Endometrial microvascular endothelial cells (primary cell): Measurements from ENCODE around the gene CAP2. TPM values are rescaled to one million over a fixed set of nuclear protein-coding genes. Genes with fewer than 3 reads are reported as not detected.
"Not testable (repeated sequence)": the region's sequence is repeated elsewhere in the genome, so short reads cannot be mapped to it uniquely, and the experiment has no call there.

ENCODE experiments used
- in situ Hi-C: cut with HindIII; loops from 2 replicates; pipeline ENCODE4 v1.10.0; 2017; ENCODE audit warnings: low sequenced_read_pairs, low pct_unique_long_range_greater_than_20kb; ENCODE audit errors: inconsistent ontology term
- total RNA-seq: library from RNA; depleted of rRNA; stranded (reverse); fragments of >200 nt; gene quantifications from one replicate; pipeline ENCODE4 v1.2.3, GENCODE V29; 2015; ENCODE audit errors: inconsistent ontology term

The CAP2 gene
- total RNA-seq, 1 donor from 2014 or later = 25.9 TPM

DNA sequence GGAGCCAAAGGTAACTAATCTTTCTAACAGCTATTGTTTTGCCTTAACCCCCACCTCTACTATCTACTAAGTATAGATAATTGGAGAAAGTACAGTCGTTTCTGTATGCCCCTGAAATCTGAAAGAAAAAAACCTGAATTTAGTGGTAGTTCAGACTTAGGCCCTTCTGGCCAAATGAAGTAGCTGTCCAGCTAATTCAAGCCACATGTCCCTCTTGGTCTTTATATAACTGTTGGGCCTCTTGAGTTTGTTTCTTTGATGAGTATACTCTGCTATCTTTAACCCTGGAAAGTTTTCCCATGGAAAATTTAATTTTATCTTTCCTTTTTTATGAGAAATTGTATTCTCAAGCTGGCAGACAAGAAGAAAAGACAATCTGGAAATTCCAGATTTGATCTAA is 133.7 kb downstream of the CAP2 start:
- in situ Hi-C loops = no loop called here

DNA sequence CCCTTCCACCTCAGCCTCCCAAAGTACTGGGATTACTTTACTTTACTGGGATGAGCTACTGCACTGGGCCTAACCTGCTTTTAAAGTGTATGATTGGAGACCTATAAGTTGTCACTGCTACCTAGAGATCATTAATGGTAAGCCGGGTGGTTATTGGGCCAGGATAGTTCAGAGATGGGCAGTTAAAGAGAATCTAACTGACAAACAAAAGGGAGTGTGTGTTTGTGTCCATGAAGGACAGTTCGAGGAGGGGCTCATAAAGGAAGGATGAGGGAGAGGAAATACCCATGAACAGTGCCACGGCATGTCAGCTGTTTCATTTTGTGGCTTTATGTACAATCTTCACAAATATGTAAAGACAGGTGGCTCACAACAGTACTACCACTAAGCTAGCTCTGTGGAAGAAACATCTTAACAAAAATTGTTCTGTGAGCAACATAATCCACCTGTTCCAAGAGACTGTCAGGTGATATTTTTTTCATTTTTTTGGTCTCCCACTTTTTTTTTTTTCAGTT is 137.0 kb downstream of the CAP2 start:
- in situ Hi-C loops = no loop called here

DNA sequence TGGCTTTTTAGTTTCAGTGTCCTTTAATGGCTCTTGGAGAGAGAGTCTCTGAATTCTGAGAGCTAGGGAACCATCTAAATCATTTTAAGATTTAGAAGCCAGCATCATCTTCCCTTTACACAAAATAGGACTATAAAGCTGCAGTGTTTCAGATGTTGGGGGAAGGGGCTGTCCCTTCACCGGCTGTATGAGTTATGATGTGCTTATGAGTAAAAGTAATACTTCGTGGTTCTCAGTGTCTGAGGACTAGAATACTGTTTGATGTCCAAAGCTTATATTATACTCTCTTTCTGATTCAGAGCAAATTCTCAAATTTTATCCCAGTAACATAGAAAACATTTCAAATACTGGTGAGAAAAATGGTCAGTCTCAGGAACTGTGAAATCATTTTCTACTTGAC is 143.2 kb downstream of the CAP2 start:
- in situ Hi-C loops = no loop called here

DNA sequence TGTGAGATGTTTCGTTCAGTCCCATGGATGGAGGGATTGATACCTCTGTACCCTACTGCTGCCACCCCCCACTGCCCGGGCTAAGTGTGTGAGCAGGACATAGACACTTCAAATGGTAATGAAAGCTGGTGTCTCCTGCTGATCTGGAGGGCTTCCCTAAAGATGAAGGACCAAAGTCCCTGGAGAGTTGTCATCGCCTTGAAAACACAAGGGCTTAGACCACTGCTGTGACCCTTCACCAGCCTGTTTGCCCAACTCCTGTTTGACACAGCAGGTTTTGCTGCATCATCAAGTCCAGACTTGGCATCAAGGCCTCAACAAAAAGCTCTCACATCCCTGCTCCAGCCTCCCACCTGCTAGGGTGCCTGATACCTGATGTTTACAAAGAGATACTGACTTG is 148.8 kb downstream of the CAP2 start:
- in situ Hi-C loops = no loop called here

DNA sequence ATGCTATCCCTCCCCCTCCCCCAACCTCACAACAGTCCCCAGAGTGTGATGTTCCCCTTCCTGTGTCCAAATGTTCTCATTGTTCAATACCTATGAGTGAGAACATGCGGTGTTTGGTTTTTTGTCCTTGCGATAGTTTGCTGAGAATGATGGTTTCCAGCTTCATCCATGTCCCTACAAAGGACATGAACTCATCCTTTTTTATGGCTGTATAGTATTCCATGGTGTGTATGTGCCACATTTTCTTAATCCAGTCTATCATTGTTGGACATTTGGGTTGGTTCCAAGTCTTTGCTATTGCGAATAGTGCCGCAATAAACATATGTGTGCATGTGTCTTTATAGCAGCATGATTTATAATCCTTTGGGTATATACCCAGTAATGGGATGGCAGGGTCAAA is 152.3 kb downstream of the CAP2 start:
- in situ Hi-C loops = not testable (repeated sequence)

DNA sequence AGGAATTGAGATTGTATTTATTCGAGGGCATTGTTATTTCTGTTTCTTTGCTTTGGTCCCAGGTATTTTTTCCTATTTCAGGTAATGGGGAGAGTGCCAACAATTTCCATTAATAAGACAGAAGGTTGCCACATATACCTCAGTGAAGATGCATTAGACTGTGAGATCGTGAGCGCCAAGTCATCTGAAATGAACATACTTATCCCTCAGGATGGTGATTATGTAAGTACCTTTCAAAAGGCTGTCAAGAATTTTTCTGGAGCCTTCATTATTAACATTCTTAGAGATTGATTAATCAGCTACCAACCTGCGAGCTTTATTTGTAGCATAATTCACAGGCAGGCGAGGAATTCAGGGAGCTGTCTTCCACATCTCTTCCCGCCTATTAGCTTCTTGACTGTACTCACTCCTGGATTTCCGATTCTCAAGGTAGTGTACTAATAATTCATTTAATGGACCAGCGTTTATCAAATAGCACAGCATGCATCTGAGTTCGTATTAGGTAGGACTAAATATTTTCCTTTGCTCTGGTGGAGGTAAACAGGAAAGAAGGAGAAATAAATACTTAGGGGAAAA is 158.1 kb downstream of the CAP2 start:
- in situ Hi-C loops = no loop called here

DNA sequence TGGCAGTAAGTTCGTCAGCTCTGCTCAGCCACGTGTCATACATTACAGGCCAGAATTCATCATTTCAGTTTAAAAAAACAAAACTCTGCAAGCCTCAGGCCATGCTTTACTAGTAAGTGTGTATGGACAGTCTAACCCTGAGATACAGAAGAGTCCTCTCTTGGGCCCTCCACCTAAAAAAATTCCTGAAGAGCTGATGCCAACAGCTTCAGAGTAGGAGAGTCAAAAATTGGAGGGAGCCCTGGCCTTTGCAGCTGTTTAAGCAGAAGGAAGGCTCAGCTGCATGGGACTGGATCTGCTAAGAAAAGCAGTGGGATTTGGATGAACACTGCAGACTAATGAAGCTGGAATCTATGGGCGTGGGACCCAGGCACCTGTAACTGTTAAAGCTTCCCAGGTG is 159.5 kb downstream of the CAP2 start:
- in situ Hi-C loops = no loop called here

DNA sequence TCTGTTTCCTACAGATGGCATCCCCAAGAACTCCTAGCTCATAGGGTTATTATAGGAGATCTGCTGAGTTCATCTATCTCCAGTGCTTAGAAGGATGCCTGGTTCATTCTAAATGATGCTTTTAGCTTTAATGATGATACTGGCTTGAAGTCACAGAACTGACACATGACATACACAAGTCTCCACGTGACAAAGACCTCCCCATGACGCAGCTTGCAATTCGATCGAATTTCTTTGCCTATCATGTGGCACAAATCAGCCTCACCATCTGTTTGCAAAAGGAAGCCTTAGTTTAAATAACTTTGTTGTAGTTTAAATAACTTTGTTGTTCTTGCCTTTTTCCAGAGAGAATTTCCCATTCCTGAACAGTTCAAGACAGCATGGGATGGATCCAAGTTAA is 162.6 kb downstream of the CAP2 start:
- in situ Hi-C loops = no loop called here

DNA sequence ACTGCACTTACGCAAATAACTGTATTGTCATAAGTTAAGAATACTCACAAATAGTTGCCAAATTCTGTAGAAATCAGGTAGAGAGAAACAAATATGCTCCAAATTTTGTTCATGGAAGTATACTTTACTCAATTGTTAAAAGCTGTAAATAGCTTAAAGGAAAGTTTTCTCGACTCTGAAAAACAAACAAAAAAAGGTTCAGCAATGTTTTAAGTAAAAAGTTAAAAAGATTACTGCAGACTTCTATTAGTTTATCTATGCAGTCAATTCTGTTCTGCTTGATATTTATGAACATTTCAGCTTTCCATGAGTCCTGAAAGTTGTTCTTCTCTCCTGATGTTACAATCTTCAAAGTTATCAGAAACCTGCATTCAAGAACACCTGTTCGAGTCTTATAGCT is 169.2 kb downstream of the CAP2 start:
- in situ Hi-C loops = no loop called here

DNA sequence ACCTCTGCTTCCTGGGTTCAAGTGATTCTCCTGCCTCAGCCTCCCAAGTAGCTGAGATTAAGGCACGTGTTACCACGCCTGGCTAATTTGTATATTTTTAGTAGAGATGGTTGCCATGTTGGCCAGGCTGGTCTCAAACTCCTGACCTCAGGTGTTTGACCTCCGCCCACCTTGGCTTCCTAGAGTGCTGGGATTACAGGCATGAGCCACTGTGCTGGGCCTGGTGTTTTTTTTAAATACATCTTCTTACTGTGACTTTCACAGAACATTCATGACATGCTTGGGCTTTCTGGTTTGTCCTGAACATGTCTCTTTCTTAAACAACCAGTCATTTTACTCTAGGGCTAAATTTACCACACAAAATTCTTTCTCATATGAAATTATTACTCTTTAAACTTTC is 172.0 kb downstream of the CAP2 start:
- in situ Hi-C loops = no loop called here

DNA sequence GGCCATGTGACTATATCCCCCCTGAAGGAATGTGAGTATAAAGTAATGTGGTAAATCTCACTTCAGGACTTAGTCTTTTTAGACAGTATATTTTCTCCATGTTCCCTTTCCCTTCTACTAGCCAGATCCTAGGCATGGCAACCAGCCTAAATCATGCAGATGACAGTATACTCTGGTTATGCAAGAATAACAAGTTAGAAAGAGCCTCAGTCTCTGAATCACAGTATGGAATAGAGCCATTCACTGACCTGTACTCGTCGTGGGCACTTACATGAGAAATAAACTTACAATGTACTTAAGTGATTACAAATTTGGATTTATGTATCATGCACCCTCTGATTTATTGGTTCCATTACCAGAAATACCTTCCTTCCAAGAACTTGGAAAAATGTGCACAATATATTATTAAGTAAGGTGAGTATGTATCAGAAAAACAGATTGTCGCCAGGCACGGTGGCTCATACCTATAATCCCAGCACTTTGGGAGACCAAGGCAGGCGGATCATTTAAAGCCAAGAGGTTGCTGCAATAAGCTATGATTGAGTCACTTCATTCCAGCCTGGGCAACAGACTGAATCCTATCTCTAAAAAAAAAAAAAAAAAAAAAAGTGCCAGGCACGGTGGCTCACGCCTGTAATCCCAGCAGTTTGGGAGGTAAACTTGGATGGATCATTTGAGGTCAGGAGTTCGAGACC is 181.6 kb downstream of the CAP2 start:
- in situ Hi-C loops = no loop called here

DNA sequence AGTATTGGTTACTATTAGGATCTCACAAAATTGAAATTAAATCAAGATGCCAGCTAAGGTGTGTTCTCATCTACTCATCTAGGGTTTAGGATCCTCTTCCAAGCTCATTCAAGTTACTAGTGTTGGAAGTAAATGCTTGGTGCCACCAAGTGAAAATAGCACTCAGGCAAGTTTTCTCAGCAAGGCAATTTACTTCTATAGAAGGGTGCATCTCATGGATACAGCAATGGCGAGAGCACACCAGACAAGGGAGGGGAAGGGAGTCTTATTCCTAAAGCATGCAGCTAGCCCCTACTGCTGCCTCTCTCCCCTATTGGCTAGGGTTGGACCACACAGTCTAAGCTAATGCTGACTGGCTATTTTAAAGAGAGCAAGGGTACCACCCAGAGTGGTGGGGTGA is 183.7 kb downstream of the CAP2 start:
- in situ Hi-C loops = no loop called here

DNA sequence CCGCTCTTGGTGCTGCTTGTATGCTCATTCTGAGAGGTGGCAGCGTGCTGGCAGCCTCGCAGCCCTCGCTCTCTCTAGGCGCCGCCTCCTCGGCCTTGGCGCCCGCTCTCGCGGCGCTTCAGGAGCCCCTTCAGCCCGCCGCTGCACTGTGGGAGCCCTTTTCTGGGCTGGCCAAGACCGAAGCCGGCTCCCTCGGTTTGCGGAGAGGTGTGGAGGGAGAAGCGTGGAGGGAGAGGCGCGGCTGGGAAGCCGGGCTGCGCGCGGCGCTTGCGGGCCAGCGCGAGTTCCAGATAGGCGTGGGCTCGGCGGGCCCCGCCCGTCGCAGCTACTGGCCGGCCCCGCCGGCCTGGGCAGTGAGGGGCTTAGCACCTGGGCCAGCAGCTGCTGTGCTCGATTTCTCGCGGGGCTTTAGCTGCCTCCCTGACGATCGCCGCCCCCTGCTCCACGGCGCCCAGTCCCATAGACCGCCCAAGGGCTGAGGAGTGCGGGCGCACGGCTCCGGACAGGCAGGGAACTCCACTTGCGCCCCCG is 187.2 kb downstream of the CAP2 start:
- in situ Hi-C loops = no loop called here

DNA sequence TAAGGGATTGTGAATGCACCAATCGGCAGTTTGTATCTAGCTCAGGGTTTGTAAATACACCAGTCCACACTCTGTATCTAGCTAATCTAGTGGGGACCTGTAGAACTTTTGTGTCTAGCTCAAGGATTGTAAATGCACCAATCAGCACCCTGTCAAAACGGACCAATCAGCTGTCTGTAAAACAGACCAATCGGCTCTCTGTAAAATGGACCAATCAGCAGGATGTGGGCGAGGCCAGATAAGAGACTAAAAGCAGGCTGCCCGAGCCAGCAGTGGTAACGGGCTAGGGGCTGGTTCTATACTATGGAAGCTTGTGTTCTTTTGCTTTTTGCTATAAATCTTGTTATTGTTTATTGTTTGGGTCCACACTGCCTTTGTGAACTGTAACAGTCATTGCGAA is 187.9 kb downstream of the CAP2 start:
- in situ Hi-C loops = not testable (repeated sequence)

DNA sequence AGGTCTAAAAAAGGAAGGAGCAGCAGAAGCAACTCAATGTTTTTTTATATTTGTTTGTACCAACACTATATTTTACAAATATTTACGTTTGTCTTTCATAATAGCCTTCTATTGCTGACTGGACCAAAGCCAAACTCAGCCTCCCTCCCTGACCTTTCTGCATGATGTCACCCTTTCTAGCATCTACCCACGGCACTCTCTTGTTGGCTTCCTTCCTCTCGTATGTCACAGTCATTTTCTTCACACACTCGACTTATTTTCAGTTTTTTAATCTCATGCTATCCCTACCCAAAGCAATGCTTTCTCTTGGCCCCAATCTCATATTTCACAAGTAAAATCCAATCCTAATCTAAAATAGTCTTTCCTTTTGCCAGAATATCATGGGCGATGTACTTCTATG is 190.4 kb downstream of the CAP2 start:
- in situ Hi-C loops = no loop called here

DNA sequence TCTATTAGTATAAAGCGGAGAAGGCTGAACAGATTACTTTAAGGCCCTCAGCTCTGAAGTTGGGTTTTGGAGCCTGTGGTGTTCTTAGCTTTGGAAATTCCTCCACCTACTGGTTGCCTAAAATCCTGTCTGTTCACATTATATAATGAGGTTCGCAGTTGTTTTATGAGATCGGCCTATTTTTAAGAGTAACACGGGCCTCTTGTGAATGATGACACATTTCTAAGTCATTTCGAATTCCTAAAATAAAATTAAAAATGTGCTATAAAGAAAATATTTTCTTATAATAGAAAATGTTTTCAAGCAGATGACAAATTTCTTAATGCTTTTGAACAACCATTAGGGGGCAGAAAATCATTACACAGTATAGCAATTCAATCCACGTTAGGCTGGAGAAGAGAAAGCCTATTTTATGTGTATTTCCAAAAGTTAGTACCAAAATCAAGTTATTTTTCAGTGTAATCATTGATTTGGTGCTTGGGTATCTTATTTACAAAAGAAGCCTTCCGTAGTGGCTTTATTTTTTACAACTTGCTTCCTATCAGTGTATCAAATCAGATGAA is 190.9 kb downstream of the CAP2 start:
- in situ Hi-C loops = no loop called here

DNA sequence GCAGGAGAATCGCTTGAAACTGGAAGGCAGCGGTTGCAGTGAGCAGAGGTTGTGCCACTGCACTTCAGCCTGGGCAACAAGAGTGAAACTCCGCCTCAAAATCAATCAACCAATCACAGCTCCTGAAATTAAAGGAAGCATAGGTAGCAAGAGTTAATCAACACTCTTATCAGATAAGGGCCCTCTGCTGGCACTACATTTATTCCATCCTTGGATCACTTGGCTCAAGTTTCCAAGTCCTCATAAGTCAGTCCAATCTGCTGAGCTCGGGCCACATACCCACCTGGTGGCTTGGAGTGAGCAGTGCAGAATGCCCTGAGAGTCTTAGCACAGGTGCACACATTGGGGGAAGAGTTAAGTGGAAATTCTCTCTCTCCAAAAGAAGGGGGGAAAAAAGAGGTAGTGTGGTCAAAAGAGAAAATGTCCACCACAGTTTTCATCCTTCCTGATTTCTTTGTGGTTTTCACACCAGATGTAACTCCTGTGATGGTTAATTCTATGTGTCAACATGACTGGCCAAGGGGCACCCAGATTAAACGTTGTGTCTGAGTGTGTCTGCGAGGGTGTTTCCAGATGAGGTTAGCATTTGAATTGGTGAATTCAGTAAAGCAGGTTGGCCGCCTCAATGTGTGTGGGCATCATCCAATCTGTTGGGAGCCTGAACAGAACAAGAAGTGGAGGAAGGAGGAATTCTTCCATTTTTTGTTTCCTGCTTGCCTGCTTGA is 192.5 kb downstream of the CAP2 start:
- in situ Hi-C loops = no loop called here

DNA sequence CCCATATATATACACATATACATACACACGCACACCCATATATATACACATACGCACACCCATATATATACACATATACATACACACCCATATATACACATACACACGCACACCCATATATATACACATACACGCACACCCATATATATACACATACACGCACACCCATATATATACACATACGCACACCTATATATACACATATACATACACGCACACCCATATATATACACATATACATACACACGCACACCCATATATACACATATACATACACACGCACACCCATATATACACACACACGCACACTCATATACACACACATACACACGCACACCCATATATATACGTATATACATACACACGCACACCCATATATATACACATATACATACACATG is 193.2 kb downstream of the CAP2 start:
- in situ Hi-C loops = not testable (repeated sequence)

DNA sequence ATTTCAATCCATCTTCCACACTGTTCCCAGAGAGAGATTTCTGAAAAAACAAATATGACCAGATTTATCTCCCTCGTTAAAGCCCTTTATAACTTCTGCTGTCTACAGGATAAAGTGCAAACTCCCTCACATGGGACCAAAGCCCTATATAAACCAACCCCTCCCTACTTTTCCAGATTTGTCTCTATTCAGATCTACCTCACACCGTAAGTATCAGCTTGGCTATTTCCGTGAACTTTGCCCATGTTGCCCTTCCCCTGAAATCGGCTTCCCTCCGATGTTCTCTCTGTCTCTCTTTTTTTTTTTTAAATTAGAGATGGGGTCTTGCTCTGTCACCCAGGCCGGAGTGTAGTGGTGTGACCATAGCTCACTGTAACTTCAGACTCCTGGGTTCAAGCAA is 194.6 kb downstream of the CAP2 start:
- in situ Hi-C loops = no loop called here
